Measurements from ENCODE around the gene EIF3A. TPM values are rescaled to one million over a fixed set of nuclear protein-coding genes. Genes with fewer than 3 reads are reported as not detected.

Gene EIF3A
- total and polyA plus RNA-seq, 2 of the 8 experiments (the other 6 are each of a cell fraction or from before 2014, with no cell fraction given), result 26.8 to 209 TPM

GRCh38 chr10:119049777-119050176 is 30.8 kb downstream of the EIF3A start (continued):
- TF ChIP-seq TAF7 (optimal IDR thresholded peaks at IDR 0.05; ENCODE audit: borderline replicate concordance, low read depth, low read length), result no peak
